Activated CD8-positive, alpha-beta memory T cell treated with anti-CD3 and anti-CD28 coated beads, Interleukin-2, amount 50 U/mL, for 24 hours (primary cell): ENCODE data around the gene NFAT5.
"Not testable (repeated sequence)": the region's sequence is repeated elsewhere in the genome, so short reads cannot be mapped to it uniquely, and the experiment has no call there.

Experiments used
- DNase-seq: peaks from one replicate; pipeline ENCODE4 v3.0.0-alpha.2; 2020; ENCODE audit errors: extremely low read depth

NFAT5 gene

DNA sequence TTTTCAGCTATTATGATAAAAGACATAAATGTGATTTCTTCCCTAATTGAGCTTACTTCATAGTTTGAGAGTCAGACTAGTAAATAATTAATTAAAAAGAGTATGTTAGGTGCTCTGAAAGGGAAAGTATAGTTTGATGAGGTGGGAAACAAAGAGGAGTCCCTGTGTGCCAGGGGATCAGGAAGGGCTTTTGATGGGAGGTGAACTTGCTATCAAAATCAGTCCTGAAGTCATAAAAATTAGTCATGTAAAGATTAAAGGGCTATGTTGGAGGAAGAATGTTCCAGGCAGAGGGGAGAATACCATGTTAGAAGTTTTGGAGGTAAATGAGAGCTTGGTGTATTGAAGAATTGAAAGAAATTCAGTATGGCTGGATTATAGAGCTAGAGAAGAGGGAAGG lies 31.0 kb downstream of the NFAT5 start:
- DNase-seq = no peak

DNA sequence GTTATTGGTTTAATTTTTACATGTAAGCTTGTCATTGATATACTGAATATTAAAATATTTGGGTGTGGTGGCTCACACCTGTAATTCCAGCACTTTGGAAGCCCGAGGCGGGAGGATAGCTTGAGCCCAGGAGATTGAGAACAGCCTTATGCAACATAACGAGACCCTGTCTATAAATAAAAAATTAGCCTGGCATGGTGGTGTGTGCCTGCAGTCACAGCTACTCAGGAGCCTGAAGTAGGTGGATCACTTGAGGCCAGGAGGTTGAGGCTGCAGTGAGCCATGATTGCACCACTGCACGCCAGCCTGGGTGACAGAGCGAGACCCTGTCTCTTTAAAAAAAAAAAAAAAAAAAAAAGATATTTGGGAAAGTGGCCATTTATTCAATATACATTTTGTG lies 32.3 kb downstream of the NFAT5 start:
- no peak for DNase-seq

DNA sequence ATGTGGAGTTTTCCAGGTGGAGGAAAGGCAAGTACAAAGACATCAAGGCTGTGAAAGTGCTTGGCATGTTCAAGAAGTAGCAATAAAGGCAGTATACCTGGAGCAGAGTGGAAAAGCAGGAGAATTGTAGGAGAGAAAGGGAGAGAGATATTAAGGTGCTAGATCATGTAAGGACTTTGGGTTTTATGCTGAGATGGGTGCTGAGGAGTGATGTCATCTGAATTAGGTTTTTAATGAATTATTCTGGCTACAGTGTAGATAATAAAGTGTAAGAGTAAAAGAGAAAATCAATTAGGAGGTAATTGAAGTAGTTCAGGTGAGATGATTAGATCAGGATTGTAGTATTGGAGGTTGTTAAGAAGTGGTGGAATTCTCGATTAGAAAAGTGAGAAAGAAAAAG lies 34.0 kb downstream of the NFAT5 start:
- DNase-seq = no peak

DNA sequence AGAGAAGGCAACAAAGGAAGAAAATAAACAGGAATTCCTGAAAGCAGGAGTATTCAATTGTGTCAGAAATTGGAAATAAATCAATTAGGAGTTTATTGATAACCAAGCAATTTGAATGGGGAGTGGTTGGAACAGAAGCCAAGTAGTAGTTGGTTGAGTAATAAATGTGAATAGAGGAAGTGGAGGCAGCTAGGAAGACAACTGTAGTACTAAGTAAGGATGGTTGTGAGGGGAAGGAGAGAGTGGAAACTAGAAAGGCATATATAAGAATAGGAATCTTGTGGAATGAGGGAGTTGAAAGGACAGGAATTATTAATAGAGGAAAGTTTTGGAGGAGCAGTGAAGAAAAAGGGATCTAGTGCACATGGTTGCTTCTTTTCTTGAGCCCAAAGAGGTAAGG lies 34.4 kb downstream of the NFAT5 start:
- DNase-seq = no peak

DNA sequence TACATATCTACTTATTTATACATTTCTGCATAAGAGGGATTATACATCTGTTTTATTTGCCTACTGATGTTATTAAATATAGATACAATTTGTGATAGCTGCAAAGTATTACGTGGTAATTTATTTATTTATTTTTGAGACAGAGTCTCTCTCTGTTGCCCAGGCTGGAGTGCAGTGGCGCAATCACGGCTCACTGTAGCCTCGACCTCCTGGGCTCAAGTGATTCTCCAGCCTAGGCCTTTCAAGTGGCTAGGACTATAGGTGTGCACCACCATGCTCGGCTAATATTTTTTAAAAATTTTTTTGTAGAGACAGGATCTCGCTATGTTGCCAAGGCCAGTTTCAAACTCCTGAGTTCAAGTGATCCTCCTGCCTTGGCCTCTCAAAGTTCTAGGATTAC lies 35.5 kb downstream of the NFAT5 start:
- no peak for DNase-seq

DNA sequence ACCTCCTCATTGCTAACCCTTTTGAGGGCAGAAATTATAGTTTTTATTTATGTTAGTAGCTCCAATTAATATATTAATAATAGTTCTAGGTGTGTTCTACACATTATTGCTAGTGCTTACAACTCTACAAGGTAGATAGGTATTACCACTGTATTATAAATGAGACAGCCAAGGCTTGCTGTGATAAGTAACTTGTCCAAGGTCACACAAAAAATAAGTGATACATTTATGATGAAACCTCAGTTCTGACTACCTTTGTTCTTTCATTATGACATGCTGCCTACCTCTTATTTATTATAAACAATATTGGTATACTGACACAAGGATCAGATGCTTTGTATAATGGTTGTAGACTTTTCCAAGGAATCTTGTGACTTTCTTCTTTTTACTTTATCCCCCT lies 41.2 kb downstream of the NFAT5 start:
- DNase-seq = no peak

DNA sequence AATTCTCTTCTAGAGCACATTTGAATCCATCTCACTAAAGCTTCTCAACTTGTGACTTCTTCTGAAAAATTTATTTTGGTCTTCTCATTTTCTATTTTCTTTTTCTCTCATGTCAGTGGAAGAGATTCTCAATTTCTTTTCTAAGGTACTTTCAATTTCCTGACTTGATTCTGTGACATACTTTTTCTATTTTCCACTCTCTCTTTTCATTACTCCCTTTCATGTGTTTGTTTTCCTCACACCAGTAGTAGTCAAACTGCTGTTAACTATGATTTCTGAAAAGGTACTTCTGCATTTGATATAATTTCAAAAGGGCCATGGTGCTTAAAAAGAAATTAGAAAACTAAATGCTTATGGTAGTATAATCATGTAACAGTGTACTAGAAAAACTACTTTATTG lies 41.9 kb downstream of the NFAT5 start:
- DNase-seq = no peak

DNA sequence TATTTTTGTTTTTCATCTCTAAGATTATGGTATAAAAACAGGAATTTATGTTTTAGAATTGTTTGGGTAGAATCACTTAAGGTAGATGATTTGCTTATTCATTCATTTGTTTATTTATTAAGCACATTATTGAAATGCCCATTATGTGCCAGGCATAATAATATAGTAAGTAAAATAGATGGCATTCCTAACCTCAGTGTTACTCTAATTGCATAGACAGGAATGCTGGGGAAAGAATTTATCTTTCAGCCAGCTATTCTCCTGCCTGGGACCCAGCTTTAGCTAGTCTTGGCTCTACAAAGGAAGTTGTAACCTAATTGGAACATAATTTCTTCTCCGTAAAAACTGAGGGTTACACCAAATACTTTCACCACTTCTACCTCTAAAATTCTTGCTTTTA lies 44.6 kb downstream of the NFAT5 start:
- DNase-seq = no peak

DNA sequence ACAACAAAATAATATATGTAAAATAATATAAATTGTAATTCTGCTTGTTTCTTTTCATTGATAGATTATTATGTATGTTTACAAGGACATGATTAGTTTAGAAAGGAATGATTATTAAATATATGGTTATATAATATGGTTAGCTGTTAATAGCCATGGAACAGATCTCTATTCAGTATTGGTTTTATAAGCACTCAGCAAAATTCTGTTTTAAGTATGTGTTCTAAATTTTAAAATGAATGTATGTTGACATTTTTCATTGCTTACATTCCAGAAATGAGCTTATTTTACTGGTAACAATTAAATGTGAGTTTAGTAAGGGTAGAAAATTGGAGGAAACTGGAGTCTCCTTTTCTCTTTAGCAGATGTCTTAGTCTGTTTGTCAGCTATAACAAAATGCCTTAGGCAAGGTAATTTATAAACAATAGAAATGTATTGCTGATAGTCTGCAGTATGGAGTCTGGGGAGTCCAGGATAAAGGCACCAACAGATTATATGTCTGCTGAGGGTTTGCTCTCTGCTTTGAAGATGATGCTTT lies 45.4 kb downstream of the NFAT5 start:
- no peak for DNase-seq

DNA sequence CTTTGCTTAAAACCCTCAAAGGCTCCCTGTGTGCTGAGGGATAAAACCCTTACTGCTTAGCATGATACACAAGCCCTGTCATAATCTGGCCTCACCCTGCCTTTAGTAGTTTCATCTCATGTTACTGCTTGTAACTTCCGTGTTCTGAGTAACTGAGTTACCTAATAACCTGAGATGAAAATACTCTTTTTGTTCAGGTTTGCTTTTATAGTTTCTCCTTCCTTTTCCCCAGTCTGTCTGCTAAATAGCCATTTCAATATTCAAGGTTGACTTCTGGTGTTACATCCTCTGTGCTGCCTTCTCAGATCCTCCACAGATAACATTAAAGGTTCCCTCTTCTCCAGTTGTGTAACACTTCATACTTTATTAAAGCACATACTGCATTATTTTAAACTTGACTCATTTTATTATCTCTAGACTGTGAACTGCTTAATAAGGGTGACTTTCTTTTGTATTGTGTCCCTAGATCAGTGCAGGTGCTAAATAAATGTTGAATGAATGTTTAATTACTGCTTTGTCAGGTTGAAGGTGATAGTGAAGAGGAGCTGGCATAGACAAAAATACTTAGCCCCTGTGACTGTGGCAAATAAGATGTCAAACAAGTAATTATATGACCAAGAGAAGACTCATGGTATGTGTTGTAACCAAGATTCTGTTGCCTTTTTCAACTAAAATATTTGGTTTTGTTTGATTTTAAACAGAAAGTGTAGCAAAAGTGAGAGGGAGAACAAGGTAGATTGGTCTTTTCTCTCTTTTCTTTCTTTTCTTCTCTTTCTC lies 47.8 kb downstream of the NFAT5 start:
- DNase-seq = no peak

DNA sequence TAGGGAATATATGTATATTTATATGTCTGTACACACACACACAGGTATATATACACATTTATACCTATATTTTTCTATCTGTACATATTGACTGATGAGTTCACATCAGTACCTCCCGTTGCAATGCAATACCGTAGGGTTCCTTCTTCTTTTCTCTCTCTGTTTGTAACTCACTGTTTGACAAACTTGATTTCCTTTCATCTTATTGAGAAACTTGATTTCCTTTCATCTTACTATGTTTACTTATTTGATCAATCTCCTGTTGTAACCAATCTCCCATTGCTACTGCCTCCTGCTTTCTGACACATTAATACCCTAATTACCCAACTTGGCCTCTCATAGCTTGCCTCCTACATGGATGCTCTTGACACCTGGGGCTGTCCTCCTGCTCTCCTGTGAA lies 49.8 kb downstream of the NFAT5 start:
- no peak for DNase-seq

DNA sequence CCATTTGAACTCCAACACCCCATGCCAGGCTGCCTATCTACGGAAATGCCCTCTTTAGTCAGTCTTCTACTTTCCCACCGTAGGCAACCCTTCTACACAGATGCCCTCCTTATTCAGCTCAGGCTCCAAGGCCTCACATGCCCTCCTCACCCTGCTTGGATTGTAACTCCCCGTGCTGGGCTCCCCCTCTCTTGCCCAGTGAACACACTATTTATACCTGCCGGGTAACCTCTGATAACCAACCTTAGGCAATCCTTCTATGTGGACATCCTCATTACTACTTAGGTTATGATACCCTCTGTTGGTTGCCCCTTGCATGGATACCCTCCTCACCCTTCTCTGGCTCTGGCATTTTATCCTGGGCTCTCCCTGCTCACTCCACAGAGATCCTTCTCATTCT lies 50.3 kb downstream of the NFAT5 start:
- no peak for DNase-seq

DNA sequence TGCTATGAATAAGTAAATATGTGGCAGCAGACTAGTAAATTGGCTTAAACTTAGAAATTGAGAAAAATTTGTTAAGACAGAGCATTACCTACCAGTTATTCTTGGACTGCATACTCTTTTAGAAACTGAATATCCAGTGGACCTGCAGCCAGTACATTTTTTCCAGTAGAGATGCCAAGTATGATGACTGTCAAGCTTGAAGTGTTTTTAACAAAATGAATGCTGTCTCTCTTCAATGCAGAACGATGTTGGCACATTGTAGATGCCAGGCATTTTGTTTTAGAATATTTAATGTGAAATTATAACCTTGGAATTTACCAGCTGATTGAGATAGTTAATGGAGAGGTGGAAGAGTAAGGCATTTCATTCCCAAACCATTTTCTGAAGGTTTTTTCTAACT lies 52.5 kb downstream of the NFAT5 start:
- no peak for DNase-seq

DNA sequence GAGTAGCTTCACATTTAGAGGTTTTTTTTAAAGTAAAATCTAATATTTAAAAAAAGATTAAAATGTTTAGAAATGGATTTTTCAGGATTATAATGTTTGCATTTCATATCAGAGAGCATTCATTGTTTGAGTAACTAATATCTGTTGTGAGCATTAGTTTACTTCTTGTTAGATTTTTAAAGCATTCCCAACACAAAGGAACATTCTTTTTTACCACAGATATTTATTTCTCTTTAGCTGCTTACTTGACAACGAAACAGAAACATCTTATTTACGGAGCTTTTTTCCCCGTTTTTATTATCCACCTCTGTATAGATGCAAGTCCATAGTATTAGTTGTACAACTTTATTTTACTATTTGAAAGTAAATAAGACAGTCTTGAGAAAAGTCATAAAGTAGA lies 53.0 kb downstream of the NFAT5 start:
- DNase-seq = no peak

DNA sequence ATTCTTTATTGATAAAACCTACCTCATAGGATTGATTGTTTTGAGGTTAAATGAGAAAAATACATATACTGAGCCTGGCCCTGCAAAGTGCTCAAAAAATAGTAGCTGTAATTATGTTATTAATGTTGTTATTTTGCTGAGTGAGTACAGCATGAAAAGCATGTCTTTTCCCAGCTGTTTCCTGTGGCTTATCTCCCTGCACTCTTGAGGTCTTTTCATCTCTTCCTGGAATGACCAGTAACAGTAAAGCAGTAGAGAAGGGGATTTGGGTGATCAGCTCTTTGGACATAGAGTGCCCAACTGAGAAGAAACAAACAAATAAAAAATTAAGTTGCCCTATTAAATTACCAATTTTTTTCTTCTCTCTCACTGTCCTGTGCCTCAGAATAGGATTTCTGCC lies 53.7 kb downstream of the NFAT5 start:
- DNase-seq = no peak

DNA sequence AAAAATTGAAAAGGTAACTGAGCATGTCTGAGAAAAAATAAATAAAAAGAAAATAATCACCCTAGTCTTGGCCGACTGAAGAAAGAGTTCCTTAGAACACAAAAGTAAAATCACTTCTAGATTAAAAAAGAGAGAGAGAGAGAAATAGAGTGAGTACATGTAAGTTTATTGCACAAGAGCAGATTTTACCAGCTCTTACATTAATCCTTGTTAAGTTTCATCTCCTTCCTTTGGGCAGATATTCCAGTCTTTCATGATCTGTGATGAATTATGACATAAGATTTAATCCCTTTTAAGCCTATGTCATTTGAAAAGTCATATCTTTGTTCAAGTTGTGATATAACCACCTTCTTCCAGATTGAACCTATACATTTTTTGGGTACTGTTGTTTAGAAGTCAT lies 54.8 kb downstream of the NFAT5 start:
- DNase-seq = no peak

DNA sequence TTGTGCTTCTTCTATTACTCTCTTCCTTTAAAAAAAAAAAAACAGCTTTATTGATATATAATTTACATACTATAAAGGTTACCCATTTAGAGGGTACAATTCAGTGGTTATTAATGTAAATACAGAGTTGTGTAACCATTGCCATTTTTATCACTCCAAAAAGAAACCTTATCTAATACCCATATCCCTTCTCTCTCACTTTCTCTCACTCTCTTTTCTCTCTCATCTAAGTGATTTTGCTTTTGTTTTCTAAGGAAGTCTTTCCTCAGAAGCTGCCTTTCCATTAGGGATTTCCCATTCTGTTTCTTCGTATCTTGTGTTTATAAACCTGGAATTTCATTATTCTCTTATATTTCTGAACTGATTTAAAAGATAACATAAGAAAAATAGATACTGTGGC lies 55.5 kb downstream of the NFAT5 start:
- DNase-seq = no peak

DNA sequence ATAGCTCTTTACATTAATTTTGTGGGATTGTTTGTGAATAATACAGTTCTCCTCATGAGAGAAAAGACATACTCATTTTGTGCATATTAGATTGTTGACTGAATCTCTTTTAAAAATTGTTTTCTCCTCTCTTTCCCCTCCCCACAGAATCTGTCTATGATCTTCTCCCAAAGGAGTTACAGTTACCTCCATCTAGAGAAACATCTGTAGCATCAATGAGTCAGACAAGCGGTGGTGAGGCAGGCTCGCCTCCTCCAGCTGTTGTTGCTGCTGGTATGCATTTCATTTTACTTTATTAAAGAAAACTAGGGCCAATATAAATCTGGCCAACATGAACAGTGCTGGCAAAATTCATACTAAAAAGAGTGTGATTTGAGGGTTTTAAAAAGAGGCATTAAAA lies 60.5 kb downstream of the NFAT5 start:
- no peak for DNase-seq

DNA sequence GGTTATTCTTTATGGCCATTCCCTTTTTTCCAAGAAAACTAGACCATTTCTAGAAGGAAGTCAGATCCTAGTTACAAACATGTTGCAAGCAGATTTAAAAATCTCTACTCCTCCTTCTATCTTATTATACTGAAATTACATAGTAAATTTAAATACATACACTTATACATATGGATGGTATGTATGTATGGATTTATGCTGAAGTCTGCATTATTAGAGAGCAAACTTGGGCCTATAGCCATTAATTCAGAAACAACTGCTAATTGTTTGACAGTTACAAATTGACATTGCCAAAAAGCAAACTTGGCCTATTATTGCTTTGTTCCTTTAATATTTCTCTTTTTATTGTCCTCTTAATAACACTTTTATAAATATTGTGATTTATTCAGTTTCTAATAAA lies 67.1 kb downstream of the NFAT5 start:
- DNase-seq = no peak

DNA sequence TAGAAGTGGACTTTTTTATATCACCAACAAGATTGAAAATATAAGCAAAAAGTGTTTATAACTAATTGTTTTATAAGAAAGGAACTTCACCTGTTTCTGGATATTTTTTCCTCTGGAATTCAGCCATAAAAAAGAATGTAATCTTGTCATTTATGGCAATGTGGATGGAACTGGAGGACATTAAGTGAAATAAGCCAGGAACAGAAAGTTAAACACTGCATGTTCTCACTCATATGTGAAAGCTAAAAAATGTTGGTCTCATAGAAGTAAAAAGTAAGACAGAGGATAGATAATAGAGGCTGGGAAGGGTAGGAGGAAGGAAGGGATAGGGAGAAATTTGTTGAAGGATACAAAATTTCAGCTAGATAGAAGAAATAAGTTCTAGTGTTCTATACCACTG lies 67.6 kb downstream of the NFAT5 start:
- no peak for DNase-seq

DNA sequence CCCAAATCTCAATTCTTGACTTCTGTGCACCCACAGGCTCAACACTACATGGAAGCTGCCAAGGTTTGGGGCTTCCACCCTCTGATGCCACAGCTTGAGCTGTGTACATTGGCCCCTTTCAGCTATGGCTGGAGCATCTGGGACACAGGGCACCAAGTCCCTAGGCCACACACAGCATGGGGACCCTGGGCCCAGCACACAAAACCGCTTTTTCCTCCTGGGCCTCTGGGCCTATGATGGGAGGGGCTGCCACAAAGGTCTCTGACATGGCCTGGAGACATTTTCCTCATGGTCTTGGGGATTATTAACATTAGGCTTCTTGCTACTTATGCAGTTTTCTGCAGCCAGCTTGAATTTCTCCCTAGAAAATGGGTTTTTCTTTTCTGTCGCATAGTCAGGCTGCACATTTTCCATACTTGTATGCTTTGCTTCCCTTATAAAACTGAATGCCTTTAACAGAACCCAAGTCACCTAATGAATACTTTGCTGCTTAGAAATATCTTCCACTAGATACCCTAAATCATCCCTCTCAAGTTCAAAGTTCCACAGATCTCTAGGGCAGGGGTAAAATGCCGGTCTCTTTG lies 70.9 kb downstream of the NFAT5 start:
- not testable (repeated sequence) for DNase-seq

DNA sequence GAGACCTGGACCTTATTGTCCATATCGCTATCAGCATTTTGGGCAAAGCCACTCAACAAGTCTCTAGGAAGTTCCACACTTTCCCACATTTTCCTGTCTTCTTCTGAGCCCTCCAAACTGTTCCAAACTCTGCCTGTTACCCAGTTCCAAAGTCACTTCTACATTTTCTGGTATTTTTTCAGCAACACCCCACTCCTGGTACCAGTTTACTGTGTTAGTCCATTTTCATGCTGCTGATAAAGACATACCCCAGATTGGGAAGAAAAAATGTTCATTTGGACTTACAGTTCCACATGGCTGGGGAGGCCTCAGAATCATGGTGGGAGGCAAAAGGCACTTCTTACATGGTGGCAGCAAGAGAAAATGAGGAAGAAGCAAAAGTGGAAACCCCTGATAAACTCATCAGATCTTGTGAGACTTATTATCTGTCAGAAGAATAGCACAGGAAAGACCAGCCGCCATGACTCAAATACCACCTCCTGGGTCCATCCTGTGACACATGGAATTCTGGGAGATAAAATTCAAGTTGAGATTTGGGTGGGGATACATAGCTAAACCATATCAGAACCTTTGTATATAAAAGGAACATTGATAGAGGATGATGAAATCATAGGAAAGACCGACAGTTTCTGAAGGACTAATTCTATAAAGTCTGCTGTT lies 71.6 kb downstream of the NFAT5 start:
- not testable (repeated sequence) for DNase-seq

DNA sequence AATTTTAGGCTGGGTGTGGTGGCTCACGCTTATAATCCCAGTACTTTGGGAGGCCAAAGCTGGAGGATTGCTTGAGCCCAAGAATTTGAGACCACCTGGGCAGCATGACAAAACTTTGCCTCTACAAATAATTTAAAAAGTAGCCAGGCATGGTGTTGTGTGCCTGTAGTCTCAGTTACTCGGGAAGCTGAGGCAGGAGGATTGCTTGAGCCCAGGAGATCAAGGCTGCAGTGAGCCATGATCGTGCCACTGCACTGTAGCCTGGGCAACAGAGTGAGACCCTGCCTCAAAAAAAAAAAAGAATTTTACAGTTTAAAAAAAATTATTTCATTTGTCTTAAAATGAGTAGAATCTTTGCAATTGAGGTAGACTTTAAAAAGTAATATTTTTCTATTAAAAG lies 78.2 kb downstream of the NFAT5 start:
- not testable (repeated sequence) for DNase-seq
